GM18868 (cell line): ENCODE results near the gene CLSTN2.
"Not testable (repeated sequence)": the region's sequence is repeated elsewhere in the genome, so short reads cannot be mapped to it uniquely, and the experiment has no call there.

ENCODE experiments used
- ATAC-seq: cut with Tn5 transposase; IDR thresholded peaks from one replicate; pipeline ENCODE4 v1.9.1; 2021; ENCODE audit warnings: mild to moderate bottlenecking, moderate library complexity; ENCODE audit not compliant: unreplicated experiment

Gene CLSTN2

DNA sequence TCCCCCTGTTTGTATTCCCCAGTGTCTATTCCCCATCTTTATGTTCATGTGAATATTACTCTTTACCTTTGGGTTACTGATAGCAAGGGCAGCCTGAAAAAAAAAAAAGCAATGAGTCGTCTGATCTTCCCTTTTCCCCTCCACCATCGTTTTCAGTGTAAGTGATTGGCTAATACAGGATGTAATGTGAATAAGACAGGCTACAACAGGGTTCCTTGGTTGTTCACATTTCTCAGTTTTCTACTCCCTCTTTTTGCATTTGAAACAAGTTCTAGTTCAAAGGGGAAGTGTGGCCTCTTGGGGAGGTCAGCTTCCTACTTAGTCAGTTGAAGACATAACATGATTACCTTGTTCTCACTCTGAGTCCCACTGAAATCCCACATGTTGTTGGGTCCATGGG, 464.9 kb downstream of the CLSTN2 start:
- ATAC-seq = no peak

GRCh38 chr3:140403079-140403478, 468.1 kb downstream of the CLSTN2 start:
- ATAC-seq = no peak

- no peak for ATAC-seq
These were observed 468.6 kb downstream of the CLSTN2 start for GRCh38 chr3:140403608-140404007.

- no peak for ATAC-seq
These were observed 471.7 kb downstream of the CLSTN2 start for GRCh38 chr3:140406655-140407054.

DNA sequence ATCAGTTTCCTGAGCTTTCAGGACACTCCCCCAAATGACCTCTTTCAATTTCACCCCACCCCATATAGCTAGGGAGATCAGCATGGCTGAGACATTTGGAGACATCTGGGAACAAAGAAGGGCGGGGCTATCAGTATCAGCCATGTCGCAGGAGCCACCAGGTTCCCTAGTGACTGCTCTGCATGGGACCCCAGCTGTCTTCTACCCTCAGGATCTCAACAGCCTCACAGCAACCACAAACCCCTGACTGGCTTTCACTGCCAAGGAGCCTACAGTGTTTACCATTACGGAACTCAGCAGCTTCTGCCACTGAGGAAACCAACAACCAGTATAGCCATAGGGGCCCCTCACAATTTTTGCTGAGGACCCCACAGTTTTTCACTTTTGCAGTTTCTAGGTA, 473.3 kb downstream of the CLSTN2 start:
- ATAC-seq = no peak

- no peak for ATAC-seq
These were observed 481.7 kb downstream of the CLSTN2 start for GRCh38 chr3:140416666-140417065.

- no peak for ATAC-seq
These were observed 485.8 kb downstream of the CLSTN2 start for GRCh38 chr3:140420621-140421357.

- no peak for ATAC-seq
These were observed 486.9 kb downstream of the CLSTN2 start for GRCh38 chr3:140421884-140422283.

- ATAC-seq = no peak
These were observed 488.2 kb downstream of the CLSTN2 start for GRCh38 chr3:140423146-140423545.

- not testable (repeated sequence) for ATAC-seq
These were observed 488.6 kb downstream of the CLSTN2 start for GRCh38 chr3:140423574-140423973.

GRCh38 chr3:140424211-140424610, 489.2 kb downstream of the CLSTN2 start:
- no peak for ATAC-seq

- no peak for ATAC-seq
These were observed 489.7 kb downstream of the CLSTN2 start for GRCh38 chr3:140424726-140425125.

DNA sequence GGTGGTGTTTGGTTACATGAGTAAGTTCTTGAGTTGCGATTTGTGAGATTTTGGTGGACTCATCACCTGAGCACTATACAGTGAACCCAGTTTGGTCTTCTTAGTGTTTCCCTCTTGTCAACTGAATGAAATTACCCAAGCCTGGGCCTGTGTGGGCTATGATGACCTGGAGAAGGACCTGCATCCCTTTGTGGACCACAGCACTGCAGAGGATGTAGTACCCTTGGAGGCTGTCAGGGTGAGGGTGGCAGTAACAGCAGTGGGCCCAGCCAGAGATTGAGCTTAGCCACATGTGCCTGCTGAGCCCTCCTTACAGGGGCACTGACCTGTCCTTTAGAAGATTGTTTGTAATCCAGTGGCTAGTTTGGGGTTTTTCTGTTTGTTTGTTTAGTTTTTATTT, 492.8 kb downstream of the CLSTN2 start:
- ATAC-seq = no peak

DNA sequence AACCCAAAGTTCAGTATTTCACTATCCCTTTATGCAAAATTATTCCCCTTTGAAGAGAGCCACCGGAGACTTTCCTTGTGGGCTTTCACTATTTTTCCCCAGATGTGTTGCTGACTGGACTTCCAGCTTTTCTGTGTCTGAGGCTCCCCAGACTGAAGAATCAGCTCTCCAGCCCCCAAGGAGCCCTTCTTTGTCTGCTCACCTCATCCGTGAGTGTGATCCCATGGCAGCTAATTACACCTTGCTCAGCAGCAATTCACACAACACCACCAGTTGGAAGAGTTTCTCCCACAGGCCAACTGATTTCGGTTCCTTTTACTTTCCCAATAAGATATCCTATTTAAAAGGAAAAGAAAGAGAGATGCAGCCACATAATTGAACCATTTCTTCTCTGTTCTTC, 493.4 kb downstream of the CLSTN2 start:
- ATAC-seq = no peak

DNA sequence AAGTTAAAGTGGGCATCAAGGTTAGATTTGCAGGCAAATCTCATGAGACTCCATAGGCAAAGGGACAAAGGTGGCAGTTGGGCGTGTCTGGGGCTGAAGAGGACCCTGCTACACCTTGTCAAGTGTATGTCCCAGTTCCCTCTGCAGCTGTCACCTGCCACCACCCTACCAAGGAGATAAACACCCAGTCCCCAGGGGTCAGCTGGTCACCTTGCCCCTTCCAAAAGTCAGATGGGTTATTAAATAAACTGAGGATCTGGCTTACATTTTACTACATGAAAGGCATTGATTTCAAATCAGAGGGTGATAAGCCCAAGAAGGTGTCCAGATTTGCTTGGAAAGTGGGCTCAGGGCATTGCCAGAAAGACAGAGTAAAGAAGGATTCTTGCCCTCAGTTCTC, 494.8 kb downstream of the CLSTN2 start:
- ATAC-seq = no peak

GRCh38 chr3:140430494-140430893, 495.5 kb downstream of the CLSTN2 start:
- no peak for ATAC-seq

DNA sequence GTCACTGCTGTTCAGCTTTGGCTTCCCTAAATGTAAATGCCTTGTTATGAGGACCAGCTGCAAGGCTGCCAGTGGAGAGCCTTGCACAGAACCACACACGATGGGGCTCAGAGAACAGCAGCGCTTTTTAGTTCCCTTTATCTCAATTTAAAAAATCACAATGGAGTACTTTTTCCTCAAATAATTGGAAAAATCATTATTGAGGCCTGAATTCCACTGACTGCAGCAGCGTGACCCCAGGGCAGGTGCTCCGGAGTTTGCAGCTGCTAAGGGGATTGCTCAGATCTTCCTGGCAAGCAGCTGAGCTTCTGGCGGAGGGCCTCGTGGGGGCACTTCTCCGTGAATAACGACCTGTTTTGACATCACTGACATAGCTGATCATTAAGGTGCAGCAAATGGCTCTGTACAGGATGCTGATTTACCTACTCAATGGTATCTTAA, 497.3 kb downstream of the CLSTN2 start:
- ATAC-seq = no peak

- no peak for ATAC-seq
These were observed 498.4 kb downstream of the CLSTN2 start for GRCh38 chr3:140433431-140433830.

- no peak for ATAC-seq
These were observed 499.4 kb downstream of the CLSTN2 start for GRCh38 chr3:140434261-140434905.

DNA sequence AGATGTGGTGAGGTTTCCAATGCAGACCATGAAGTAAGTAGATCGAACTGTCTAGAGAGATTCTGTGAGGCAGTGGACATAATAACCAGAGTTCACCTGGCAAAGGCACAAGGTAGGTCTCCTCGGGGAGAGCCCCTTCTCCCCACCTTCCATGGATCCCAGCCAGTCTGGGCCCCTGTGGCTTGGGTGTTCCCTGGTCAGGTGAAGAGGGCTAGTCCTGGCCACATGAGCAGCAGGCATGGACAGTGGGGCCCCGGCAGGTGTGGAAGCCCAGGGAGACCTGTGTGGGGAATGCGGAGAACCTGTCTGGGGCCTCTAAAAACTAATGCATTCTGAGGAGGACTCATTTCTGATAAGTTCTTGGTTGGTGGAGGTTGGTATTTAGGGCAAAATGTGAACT, 501.4 kb downstream of the CLSTN2 start:
- no peak for ATAC-seq

- no peak for ATAC-seq
These were observed 503.9 kb downstream of the CLSTN2 start for GRCh38 chr3:140438736-140439470.

DNA sequence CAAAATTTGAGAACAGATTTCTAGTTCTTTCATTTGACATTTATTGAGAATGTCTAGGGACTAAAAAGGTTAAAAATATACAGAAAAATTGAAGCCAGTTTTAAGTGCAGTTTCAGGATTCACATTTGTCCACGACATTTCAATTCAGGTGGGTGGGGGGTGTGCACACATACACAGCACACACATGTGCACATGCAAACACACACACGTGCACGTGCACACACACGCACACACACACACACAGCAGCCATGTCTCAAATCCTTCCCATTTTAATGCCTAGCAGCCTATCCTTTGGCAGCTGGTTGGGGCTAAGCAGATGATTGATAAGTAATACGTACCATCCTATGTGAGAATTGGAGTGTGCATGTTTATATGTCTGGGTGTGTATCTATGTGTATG, 504.5 kb downstream of the CLSTN2 start:
- no peak for ATAC-seq
